ENCODE results near the gene DENND4A.

GRCh38 chr15:65761210-65761926 lies 30.7 kb downstream of the DENND4A start:
- TF ChIP-seq CTCF (IDR thresholded peaks at IDR 0.05 in 8 of 11, conservative IDR thresholded peaks at IDR 0.05 in 3 of 11) (no peak), POLR2AphosphoS5 (IDR thresholded peaks at IDR 0.05) (no peak), POLR2A (IDR thresholded peaks at IDR 0.05) (no peak)

Measured in spleen (tissue), 7 donors.